Thoracic aorta (tissue), 2 donors: ENCODE data around the gene MICB. TPM values are rescaled to one million over a fixed set of nuclear protein-coding genes. Genes with fewer than 3 reads are reported as not detected.

ENCODE experiments used
- ATAC-seq: fragments of 150-250 bp; one replicate; pipeline ENCODE4 v1.8.0; 2017; ENCODE audit warnings: low read depth; ENCODE audit not compliant: insufficient number of reproducible peaks, low FRiP score
- DNase-seq: peaks from one replicate; pipeline ENCODE4 v3.0.0-alpha.2; 2020; ENCODE audit warnings: low spot score
- H3K27ac ChIP-seq, 2 donors: fragments of 200-600 bp; sonication (generic); 1 replicate in 1 of 2; 2 replicates in 1 of 2; pipeline ENCODE4 v1.5.1; 2016; ENCODE audit warnings: mild to moderate bottlenecking in 2 of 2, moderate library complexity in 2 of 2
- H3K27me3 ChIP-seq: fragments of 200-600 bp; sonication (generic); replicated peaks from 2 replicates; pipeline ENCODE4 v1.6.0; 2016; ENCODE audit warnings: mild to moderate bottlenecking; ENCODE audit not compliant: insufficient read depth
- H3K36me3 ChIP-seq: fragments of 200-600 bp; sonication (generic); one replicate; pipeline ENCODE4 v1.5.1; 2016
- H3K4me1 ChIP-seq, 2 donors: fragments of 200-600 bp; sonication (generic); 1 replicate in 1 of 2; 2 replicates in 1 of 2; pipeline versions ENCODE4 v1.5.1 to v1.6.0; 2016; ENCODE audit warnings: low read depth in 2 of 2, mild to moderate bottlenecking in 1 of 2; ENCODE audit not compliant: control insufficient read depth in 1 of 2
- H3K4me3 ChIP-seq: fragments of 200-600 bp; sonication (generic); 2 replicates; pipeline ENCODE4 v1.5.1; 2016; ENCODE audit warnings: mild to moderate bottlenecking
- H3K9me3 ChIP-seq: fragments of 200-600 bp; sonication (generic); 2 replicates; pipeline ENCODE4 v1.5.1; 2016
- total RNA-seq, 2 donors: library from RNA; depleted of rRNA; stranded (reverse); fragments of >200 nt; gene quantifications; one replicate each; pipeline versions ENCODE4 v1.1.0 to v1.2.3, GENCODE V29; 2016
- TF ChIP-seq, protein P1 (sequence below): fragments of 200-600 bp; sonication (generic); IDR thresholded peaks from one replicate; pipeline ENCODE4 v1.5.1; 2019; ENCODE audit warnings: antibody characterized with exemption

MICB gene
- total RNA-seq, 2 donors from 2014 or later = 4.1 to 6.6 TPM

DNA sequence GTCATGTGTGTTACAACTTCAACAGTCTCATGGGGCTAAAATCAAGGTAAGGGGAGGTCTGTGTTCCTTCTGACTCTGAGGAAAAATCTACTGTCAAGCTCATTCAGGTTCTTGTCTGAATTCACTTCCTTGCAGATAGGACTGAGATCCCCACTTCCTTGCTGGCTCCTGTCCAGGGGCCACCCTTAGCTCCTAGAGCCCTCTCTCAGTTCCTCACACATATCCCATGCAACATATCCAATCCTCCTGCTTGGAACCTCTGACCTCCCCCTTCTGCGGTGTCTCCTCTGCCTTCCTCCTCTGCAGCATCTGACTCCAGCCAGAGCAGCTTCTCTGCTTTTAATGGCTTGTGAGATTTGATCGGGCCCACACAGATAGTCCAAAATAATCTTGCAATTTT, 27.1 kb upstream of the MICB start:
- H3K4me3 ChIP-seq = no peak overlapping the region
- H3K27me3 ChIP-seq = no peaks in the 10 kb centered on the region
- ATAC-seq (no peak), DNase-seq (no peak)
- H3K9me3 ChIP-seq = no peaks in the 10 kb centered on the region
- peaks cover 0 to 13% of the 10 kb centered on the region in 2 donors for H3K4me1 ChIP-seq
- H3K27ac ChIP-seq = no peak overlapping the region
- TF ChIP-seq, protein P1, sequence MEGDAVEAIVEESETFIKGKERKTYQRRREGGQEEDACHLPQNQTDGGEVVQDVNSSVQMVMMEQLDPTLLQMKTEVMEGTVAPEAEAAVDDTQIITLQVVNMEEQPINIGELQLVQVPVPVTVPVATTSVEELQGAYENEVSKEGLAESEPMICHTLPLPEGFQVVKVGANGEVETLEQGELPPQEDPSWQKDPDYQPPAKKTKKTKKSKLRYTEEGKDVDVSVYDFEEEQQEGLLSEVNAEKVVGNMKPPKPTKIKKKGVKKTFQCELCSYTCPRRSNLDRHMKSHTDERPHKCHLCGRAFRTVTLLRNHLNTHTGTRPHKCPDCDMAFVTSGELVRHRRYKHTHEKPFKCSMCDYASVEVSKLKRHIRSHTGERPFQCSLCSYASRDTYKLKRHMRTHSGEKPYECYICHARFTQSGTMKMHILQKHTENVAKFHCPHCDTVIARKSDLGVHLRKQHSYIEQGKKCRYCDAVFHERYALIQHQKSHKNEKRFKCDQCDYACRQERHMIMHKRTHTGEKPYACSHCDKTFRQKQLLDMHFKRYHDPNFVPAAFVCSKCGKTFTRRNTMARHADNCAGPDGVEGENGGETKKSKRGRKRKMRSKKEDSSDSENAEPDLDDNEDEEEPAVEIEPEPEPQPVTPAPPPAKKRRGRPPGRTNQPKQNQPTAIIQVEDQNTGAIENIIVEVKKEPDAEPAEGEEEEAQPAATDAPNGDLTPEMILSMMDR = no peak
- no peaks in the 10 kb centered on the region for H3K36me3 ChIP-seq

DNA sequence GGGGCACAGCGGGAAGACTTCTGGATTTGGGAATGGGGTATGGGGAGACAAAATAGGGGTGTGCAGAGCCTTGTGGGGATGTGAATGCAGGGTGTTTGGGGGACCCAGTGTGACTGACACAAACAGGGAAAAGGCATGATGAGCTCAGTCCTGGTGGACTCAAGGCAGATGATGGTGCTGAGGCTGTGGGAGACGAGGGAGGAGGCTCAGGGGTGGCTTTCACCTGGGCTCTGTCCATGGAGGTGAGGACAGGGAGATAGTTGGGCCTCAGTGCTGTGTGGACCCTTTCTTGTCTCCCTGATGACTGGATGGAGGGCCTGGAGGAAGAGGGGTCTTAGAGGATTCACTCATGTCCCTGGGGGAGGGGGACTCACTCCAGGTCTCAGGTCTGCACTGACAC, 26.2 kb upstream of the MICB start:
- Histone ChIP-seq H3K4me3 (no peak overlapping the region), H3K27me3 (no peaks in the 10 kb centered on the region), H3K27ac (no peak overlapping the region), H3K4me1 (peaks cover 0 to 13% of the 10 kb centered on the region in 2 donors), H3K9me3 (no peaks in the 10 kb centered on the region), H3K36me3 (no peaks in the 10 kb centered on the region)
- no peak for DNase-seq
- TF ChIP-seq, protein P1 = no peak
- no peak for ATAC-seq

DNA sequence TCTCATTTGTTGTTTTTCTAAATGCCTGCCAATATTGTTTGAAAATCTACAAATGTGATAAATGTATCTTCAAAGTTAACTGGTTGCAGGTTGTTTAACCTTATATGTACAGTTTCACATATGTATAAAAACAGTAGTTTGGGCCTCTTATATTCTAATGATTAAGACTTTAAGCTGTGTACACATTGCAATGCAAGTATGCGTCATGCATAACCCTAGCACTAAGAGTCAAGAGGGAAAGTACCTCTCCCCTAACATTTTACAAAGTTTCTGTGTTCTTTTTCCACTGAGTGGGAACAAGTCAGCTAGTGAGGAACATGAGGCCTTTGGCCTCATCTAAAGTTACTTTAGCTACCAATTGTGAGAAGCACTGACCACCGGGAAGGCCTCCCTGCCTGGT, 25.7 kb upstream of the MICB start:
- Histone ChIP-seq H3K27me3 (no peaks in the 10 kb centered on the region), H3K4me1 (peaks cover 0 to 13% of the 10 kb centered on the region in 2 donors), H3K4me3 (no peak overlapping the region), H3K36me3 (no peaks in the 10 kb centered on the region), H3K27ac (no peak overlapping the region), H3K9me3 (no peaks in the 10 kb centered on the region)
- DNase-seq (no peak), ATAC-seq (no peak)
- TF ChIP-seq, protein P1 = no peak

DNA sequence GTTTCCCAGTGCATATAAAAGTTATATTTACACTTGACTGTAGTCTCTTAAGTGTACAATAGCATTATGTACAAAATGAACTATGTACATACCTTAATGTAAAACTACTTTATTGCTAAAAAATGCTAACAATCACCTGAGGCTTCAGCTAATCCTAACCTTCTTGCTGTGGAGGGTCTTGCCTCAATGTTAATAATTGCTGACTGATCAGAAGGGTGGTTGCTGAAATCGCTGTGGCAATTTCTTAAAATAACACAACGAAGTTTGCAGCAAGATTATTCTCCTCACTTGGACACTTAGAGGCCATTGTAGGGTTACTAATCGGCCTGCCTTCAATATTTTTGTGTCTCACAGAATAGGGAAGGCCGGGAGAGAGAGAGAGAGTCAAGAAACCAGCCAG, 24.7 kb upstream of the MICB start:
- no peak for DNase-seq
- TF ChIP-seq, protein P1 = no peak
- no peak overlapping the region for H3K27ac ChIP-seq
- no peaks in the 10 kb centered on the region for H3K36me3 ChIP-seq
- peaks cover 0 to 13% of the 10 kb centered on the region in 2 donors for H3K4me1 ChIP-seq
- H3K9me3 ChIP-seq = no peaks in the 10 kb centered on the region
- ATAC-seq = no peak
- no peaks in the 10 kb centered on the region for H3K27me3 ChIP-seq
- no peak overlapping the region for H3K4me3 ChIP-seq

DNA sequence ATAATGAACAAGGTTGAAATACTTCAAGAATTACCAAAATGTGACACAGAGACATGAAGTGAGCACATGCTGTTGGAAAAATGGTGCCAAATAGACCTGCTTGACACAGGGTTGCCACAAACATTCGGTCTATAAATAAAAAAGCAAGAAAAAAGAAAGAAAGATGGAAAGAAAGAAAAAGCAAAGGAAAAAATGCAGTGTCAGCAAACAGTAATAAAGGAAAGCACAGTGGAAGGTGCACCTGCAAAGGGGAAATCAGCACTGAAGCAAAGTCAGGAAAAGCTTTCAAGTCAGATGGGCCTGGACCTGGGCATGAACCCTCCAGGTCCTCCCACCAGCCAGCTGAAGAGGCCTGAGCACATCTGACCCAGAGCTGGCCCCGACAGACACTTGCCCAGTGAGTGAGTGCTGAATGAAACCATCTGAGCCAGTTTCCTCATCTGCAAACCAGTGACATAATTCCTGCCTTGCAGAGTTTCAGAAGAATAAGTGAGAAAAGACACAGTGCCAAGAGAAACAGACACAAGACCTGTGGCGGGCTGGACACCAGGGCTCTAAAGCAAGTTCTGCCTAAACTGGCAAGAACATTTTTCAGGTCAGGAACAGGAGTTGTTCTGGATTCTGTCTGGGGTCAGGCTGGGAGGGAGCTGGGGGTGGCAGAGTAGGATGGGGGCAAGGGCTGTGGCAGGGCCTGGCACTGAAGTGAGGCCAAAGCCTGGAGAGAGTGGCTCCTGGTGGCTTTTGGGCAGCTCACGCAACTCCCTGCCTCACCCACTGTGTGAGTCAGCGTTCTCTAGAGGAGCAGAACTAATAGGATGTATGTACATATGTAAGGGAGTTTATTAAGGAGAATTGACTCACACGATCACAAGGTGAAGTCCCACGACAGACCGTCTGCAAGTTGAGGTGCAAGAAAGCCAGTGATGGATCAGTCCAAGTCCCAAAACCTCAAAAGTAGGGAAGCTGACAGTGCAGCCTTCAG, 23.9 kb upstream of the MICB start:
- H3K4me1 ChIP-seq = peaks cover 0 to 13% of the 10 kb centered on the region in 2 donors
- DNase-seq = no peak
- TF ChIP-seq, protein P1 = no peak
- H3K27me3 ChIP-seq = no peaks in the 10 kb centered on the region
- no peak overlapping the region for H3K27ac ChIP-seq
- no peak overlapping the region for H3K4me3 ChIP-seq
- no peaks in the 10 kb centered on the region for H3K9me3 ChIP-seq
- no peaks in the 10 kb centered on the region for H3K36me3 ChIP-seq
- ATAC-seq = no peak
